HepG2 (cell line): Measurements from ENCODE around the gene ADGRL1. TPM values are rescaled to one million over a fixed set of nuclear protein-coding genes. Genes with fewer than 3 reads are reported as not detected.
"Not testable (repeated sequence)": the region's sequence is repeated elsewhere in the genome, so short reads cannot be mapped to it uniquely, and the experiment has no call there.

Experiments used
- ATAC-seq: fragments of 200-7000 bp; cut with Tn5 transposase; 3 replicates; pipeline ENCODE4 v1.9.1; 2020; ENCODE audit warnings: mild to moderate bottlenecking, moderate library complexity
- BruUV-seq: library from RNA; stranded (reverse); fragments of 400-500 nt; replicated peaks from 2 replicates; lab custom pipeline; 2021; lab: Mats Ljungman, UMichigan
- CTCF ChIA-PET: fragments of 300-600 bp; formaldehyde crosslinking; extraction: SDS; loops from one replicate; lab custom pipeline; 2021; ENCODE audit warnings: low total read pairs, inconsistent platforms, low intra/inter-chr PET ratio; lab: Yijun Ruan, JAX
- POLR2A ChIA-PET: fragments of 350-600 bp; sonication (Branson Sonifier 250); formaldehyde crosslinking; loops from one replicate; lab custom pipeline; 2020; ENCODE audit warnings: antibody characterized with exemption, inconsistent platforms; lab: Yijun Ruan, JAX
- DNase-seq: peaks from one replicate; pipeline ENCODE4 v3.0.0-alpha.2; 2015; ENCODE audit warnings: low spot score
- FAIRE-seq: peaks from 3 replicates; lab custom pipeline; 2011; peaks lifted over from hg19 to GRCh38; lab: Jason Lieb, UNC
- H2AFZ ChIP-seq: one replicate; pipeline ENCODE4 v1.6.1; 2011; ENCODE audit warnings: low read length, inconsistent platforms
- H3K27ac ChIP-seq: fragments of 300-600 bp; 3 replicates; pipeline ENCODE4 v1.8.0; 2011; ENCODE audit warnings: mixed run types, mild to moderate bottlenecking, mixed read lengths, low read length, inconsistent platforms; ENCODE audit not compliant: insufficient read depth; ENCODE audit errors: extremely low read length
- H3K27me3 ChIP-seq, 2 experiments: fragments of 200-600 bp in 1 of 2; 2 replicates in 1 of 2; 3 replicates in 1 of 2; pipeline versions ENCODE4 v1.6.0 to v1.8.0; 2011; ENCODE audit warnings: low read length in 2 of 2, mild to moderate bottlenecking in 2 of 2, moderate library complexity in 2 of 2, inconsistent platforms in 1 of 2; ENCODE audit not compliant: insufficient read depth in 2 of 2, control insufficient read depth in 1 of 2
- H3K36me3 ChIP-seq, 2 experiments: fragments of 200-600 bp in 1 of 2; replicated peaks in 1 of 2; 2 replicates in 1 of 2; 3 replicates in 1 of 2; pipeline versions ENCODE4 v1.5.1 to v1.8.0; 2011; ENCODE audit warnings: low read length in 2 of 2, inconsistent platforms in 1 of 2; ENCODE audit not compliant: insufficient read depth in 2 of 2, control insufficient read depth in 1 of 2
- H3K4me1 ChIP-seq: 2 replicates; pipeline ENCODE4 v1.5.1; 2012; ENCODE audit warnings: low read length, inconsistent platforms; ENCODE audit not compliant: insufficient read depth
- H3K4me2 ChIP-seq: 2 replicates; pipeline ENCODE4 v1.6.0; 2011; ENCODE audit warnings: low read depth, low read length, inconsistent platforms
- H3K4me3 ChIP-seq, 3 experiments: fragments of 200-600 bp in 1 of 3; sonication (generic), shearing (Covaris generic) in 1 of 3; replicated peaks in 1 of 3; 2 replicates each; pipeline ENCODE4 v1.5.1; 2011 to 2016; ENCODE audit warnings: low read length in 3 of 3, inconsistent platforms in 2 of 3, low read depth in 2 of 3, mild to moderate bottlenecking in 2 of 3, control low read depth in 1 of 3, mixed read lengths in 1 of 3; ENCODE audit not compliant: insufficient read depth in 1 of 3
- H3K79me2 ChIP-seq: one replicate; pipeline ENCODE4 v1.6.1; 2011; ENCODE audit warnings: low read length, inconsistent platforms; ENCODE audit not compliant: insufficient read depth
- H3K9ac ChIP-seq: 2 replicates; pipeline ENCODE4 v1.6.0; 2011; ENCODE audit warnings: mild to moderate bottlenecking, low read depth, low read length, inconsistent platforms; ENCODE audit not compliant: insufficient read depth
- H3K9me3 ChIP-seq: 2 replicates; pipeline ENCODE4 v1.5.1; 2012; ENCODE audit warnings: mild to moderate bottlenecking, low read length
- H4K20me1 ChIP-seq: 2 replicates; pipeline ENCODE4 v1.6.0; 2011; ENCODE audit warnings: inconsistent platforms, mild to moderate bottlenecking, low read length, moderate library complexity; ENCODE audit not compliant: insufficient read depth
- BCL6 ChIP-seq: IDR thresholded peaks from 2 replicates; pipeline ENCODE4 v1.6.1; 2016; ENCODE audit warnings: missing genetic modification reagents, missing compliant biosample characterization
- ETV5 ChIP-seq: IDR thresholded peaks from 2 replicates; pipeline ENCODE4 v1.6.1; 2018; ENCODE audit warnings: missing biosample characterization, missing genetic modification reagents, inconsistent platforms, borderline replicate concordance
- HHEX ChIP-seq: IDR thresholded peaks from 2 replicates; pipeline ENCODE4 v1.6.1; 2016; ENCODE audit warnings: control low read depth
- HNF4A ChIP-seq: sonication (generic); formaldehyde crosslinking; IDR thresholded peaks from 2 replicates; pipeline ENCODE4 v1.4.0; 2020; ENCODE audit warnings: missing genetic modification reagents
- NR2F6 ChIP-seq, 2 experiments: IDR thresholded peaks; 2 replicates each; pipeline ENCODE4 v1.6.1; 2016; ENCODE audit warnings: antibody characterized with exemption in 1 of 2, mild to moderate bottlenecking in 1 of 2
- PCBP2 ChIP-seq: fragments of 200-400 bp; formaldehyde crosslinking; optimal IDR thresholded peaks from 2 replicates; pipeline ENCODE3; 2018; ENCODE audit warnings: low read length, low read depth; ENCODE audit not compliant: poor library complexity, severe bottlenecking
- SOX6 ChIP-seq, 2 experiments: fragments of 450-650 bp in 1 of 2; sonication (generic) in 1 of 2; formaldehyde crosslinking in 1 of 2; IDR thresholded peaks; 2 replicates each; pipeline versions ENCODE4 v1.4.0 to v1.6.1; 2017 to 2020; ENCODE audit warnings: antibody characterized with exemption in 1 of 2, mild to moderate bottlenecking in 1 of 2, missing genetic modification reagents in 1 of 2
- TOPORS ChIP-seq: sonication (generic); formaldehyde crosslinking; IDR thresholded peaks from 2 replicates; pipeline ENCODE4 v1.8.0; 2023; ENCODE audit warnings: mild to moderate bottlenecking, missing genetic modification reagents
- ZFAT ChIP-seq: sonication (generic); formaldehyde crosslinking; conservative IDR thresholded peaks from 2 replicates; pipeline ENCODE4 v1.8.1; 2023; ENCODE audit warnings: missing genetic modification reagents, inconsistent platforms
- ZMYM4 ChIP-seq: sonication (generic); formaldehyde crosslinking; IDR thresholded peaks from 2 replicates; pipeline ENCODE4 v1.8.1; 2023; ENCODE audit warnings: mild to moderate bottlenecking, missing genetic modification reagents
- ZNF282 ChIP-seq: fragments of 450-650 bp; IDR thresholded peaks from 2 replicates; pipeline ENCODE4 v1.6.1; 2018; ENCODE audit not compliant: partially characterized antibody
- ZNF34 ChIP-seq: sonication (generic); formaldehyde crosslinking; IDR thresholded peaks from 2 replicates; pipeline ENCODE4 v1.4.0; 2020; ENCODE audit warnings: mild to moderate bottlenecking, missing genetic modification reagents, borderline replicate concordance
- ZNF672 ChIP-seq: sonication (generic); formaldehyde crosslinking; IDR thresholded peaks from 2 replicates; pipeline ENCODE4 v1.8.1; 2022; ENCODE audit warnings: missing genetic modification reagents
- ZSCAN20 ChIP-seq: sonication (generic); formaldehyde crosslinking; IDR thresholded peaks from 2 replicates; pipeline ENCODE4 v1.4.0; 2020; ENCODE audit warnings: missing genetic modification reagents, mild to moderate bottlenecking, borderline replicate concordance
- WGBS: methylation state at CpG from one replicate; pipeline ENCODE4 v1.1.6; 2017; ENCODE audit warnings: low lambda C conversion rate; 5-methylcytosine and 5-hydroxymethylcytosine counted together
- in situ Hi-C: cut with HindIII; loops from 2 replicates; pipeline ENCODE4 v1.10.0; 2017; ENCODE audit warnings: low pct_unique_long_range_greater_than_20kb; ENCODE audit not compliant: extremely low pct_ligation_motif_present
- intact Hi-C: fragments of 100-400 bp; cut with micrococcal nuclease; formaldehyde crosslinking; loops from one replicate; pipeline ENCODE4 v1.10.0; 2022; ENCODE audit not compliant: unreplicated experiment
- polyA plus RNA-seq, 8 experiments: library from polyadenylated mRNA; depleted of rRNA in 3 of 8; stranded (reverse) in 7 of 8; unstranded in 1 of 8; fragments of >200 nt; fragmentation: Illumina TruSeq in 4 of 8; extraction: Trizol in 4 of 8; gene quantifications; 2 replicates each; pipeline versions ENCODE4 v1.2.1 to v1.2.3, GENCODE V29; 2011 to 2016; ENCODE audit warnings: low read depth in 4 of 8, missing spikeins in 1 of 8, mixed read lengths in 1 of 8; ENCODE audit not compliant: insufficient read depth in 1 of 8
- total RNA-seq, 5 experiments: library from RNA; depleted of rRNA; stranded (reverse); fragments of >200 nt; fragmentation: Illumina TruSeq; extraction: Trizol; gene quantifications; 2 replicates each; pipeline ENCODE4 v1.2.3, GENCODE V29; 2016; ENCODE audit warnings: low read depth in 1 of 5

The ADGRL1 gene
- total and polyA plus RNA-seq, 2 of the 13 experiments (the other 11 are each of a cell fraction or from before 2014, with no cell fraction given), result 0.49 to 1.7 TPM

GRCh38 chr19:14228446-14229071 lies 22.6 kb upstream of the ADGRL1 start:
- H3K27me3 ChIP-seq, DNase-seq, BruUV-seq, ATAC-seq, H3K27ac ChIP-seq, H3K4me2 ChIP-seq, H3K4me1 ChIP-seq, H3K79me2 ChIP-seq, H4K20me1 ChIP-seq, H3K9ac ChIP-seq, intact Hi-C loops, H2AFZ ChIP-seq, H3K36me3 ChIP-seq, POLR2A ChIA-PET, CTCF ChIA-PET, H3K4me3 ChIP-seq, FAIRE-seq, H3K9me3 ChIP-seq, in situ Hi-C loops: not testable (repeated sequence)
- 29% methylated on average over 15 of the region's 17 CpGs for WGBS

- H4K20me1 ChIP-seq, in situ Hi-C loops: not testable (repeated sequence)
Observed at GRCh38 chr19:14226498-14226897, 20.5 kb upstream of the ADGRL1 start.

GRCh38 chr19:14222886-14223285 lies 16.9 kb upstream of the ADGRL1 start:
- Histone ChIP-seq H3K27ac (no peak overlapping the region), H2AFZ (no peak overlapping the region), H3K79me2 (no peaks in the 10 kb centered on the region), H4K20me1 (no peaks in the 10 kb centered on the region), H3K4me2 (no peak overlapping the region), H3K27me3 (no peaks in the 10 kb centered on the region), H3K9ac (no peak overlapping the region), H3K36me3 (no peaks in the 10 kb centered on the region), H3K4me3 (no peak overlapping the region), H3K9me3 (no peaks in the 10 kb centered on the region), H3K4me1 (peaks cover 8% of the 10 kb centered on the region; the same call in 1 of the 2 replicates)
- ATAC-seq (no peak), FAIRE-seq (peak; percentile 30), DNase-seq (no peak)
- 19% methylated on average over 16 of the region's 16 CpGs for WGBS
- BruUV-seq, result no TSS peak
- intact Hi-C loops, result no loop called here
- POLR2A ChIA-PET, result no interaction called here
- CTCF ChIA-PET, result no interaction called here
- in situ Hi-C loops, result no loop called here
- TF ChIP-seq TOPORS (CRISPR knock-in tag) (no peak), ZSCAN20 (CRISPR knock-in tag) (no peak), ZNF34 (no peak), PCBP2 (no peak), NR2F6 (IDR thresholded peaks at IDR 0.05) (no peak), NR2F6 (CRISPR knock-in tag; IDR thresholded peaks at IDR 0.05) (no peak), HHEX (no peak), ETV5 (CRISPR knock-in tag) (no peak), ZMYM4 (CRISPR knock-in tag) (no peak), ZNF282 (no peak), BCL6 (no peak), ZFAT (no peak), HNF4A (no peak), SOX6 (IDR thresholded peaks at IDR 0.05) (no peak), SOX6 (CRISPR knock-in tag; IDR thresholded peaks at IDR 0.05) (no peak), ZNF672 (CRISPR knock-in tag) (no peak)

More at GRCh38 chr19:14226498-14226897, 20.5 kb upstream of the ADGRL1 start:
- H3K9ac ChIP-seq, H3K36me3 ChIP-seq, H3K79me2 ChIP-seq, H3K4me3 ChIP-seq, BruUV-seq, POLR2A ChIA-PET, H3K4me1 ChIP-seq, intact Hi-C loops, H3K27me3 ChIP-seq, DNase-seq, H3K9me3 ChIP-seq, H3K4me2 ChIP-seq, H3K27ac ChIP-seq, FAIRE-seq, H2AFZ ChIP-seq, ATAC-seq, CTCF ChIA-PET: not testable (repeated sequence)
- 40% methylated on average over 6 of the region's 6 CpGs for WGBS
